Keratinocyte (primary cell): ENCODE results near the gene SIRT4.

Experiments
- EZH2 ChIP-seq: IDR thresholded peaks from one replicate; pipeline ENCODE4 v1.6.1; 2012; ENCODE audit warnings: inconsistent platforms, mild to moderate bottlenecking, low read length, moderate library complexity
- TF ChIP-seq, protein P1 (sequence below), 3 experiments: IDR thresholded peaks in 1 of 3; conservative IDR thresholded peaks in 1 of 3; optimal IDR thresholded peaks in 1 of 3; 2 replicates in 2 of 3; 3 replicates in 1 of 3; pipeline versions ENCODE3 to v1.5.1; 2011; ENCODE audit warnings: low read length in 3 of 3, mild to moderate bottlenecking in 3 of 3, moderate library complexity in 2 of 3, control low read depth in 1 of 3, inconsistent platforms in 1 of 3; ENCODE audit not compliant: insufficient read depth in 2 of 3; ENCODE audit errors: extremely low read depth in 1 of 3

DNA sequence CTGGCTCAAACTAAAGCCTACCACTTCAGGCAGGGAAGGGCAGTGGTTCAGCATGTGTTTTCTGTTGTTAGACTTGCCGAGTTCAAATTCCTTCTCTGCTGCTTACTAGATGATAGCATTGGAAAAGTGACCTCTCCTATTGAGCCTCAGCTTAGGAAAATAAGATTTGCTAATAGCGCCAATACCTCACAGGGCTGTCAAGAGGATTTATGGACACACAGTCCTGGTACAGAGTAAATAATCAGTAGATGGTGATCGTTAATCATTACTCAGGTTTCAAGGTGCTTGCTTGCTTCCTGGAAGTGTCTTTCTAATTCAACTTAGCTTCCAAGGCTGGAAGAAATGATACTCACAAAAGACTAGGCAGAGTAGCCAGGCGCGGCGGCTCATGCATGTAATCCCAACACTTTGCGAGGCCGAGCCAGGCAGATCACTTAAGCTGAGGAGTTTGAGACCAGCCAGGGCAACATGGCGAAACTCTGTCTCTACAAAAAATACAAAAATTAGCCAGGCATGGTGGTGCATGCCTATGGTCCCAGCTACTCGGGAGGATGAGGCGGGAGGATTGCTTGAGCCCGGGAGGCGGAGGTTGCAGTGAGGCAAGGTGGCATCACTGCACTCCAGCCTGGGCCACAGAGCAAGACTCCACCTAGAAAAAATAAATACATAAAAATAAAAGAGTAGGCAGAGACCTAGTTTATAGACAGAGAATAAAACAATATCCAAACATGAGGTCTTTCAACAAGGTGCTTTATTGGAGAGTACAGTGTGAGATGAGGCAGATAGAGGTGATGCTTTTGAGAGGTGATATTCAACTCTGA lies 19.5 kb downstream of the SIRT4 start:
- TF ChIP-seq, protein P1, sequence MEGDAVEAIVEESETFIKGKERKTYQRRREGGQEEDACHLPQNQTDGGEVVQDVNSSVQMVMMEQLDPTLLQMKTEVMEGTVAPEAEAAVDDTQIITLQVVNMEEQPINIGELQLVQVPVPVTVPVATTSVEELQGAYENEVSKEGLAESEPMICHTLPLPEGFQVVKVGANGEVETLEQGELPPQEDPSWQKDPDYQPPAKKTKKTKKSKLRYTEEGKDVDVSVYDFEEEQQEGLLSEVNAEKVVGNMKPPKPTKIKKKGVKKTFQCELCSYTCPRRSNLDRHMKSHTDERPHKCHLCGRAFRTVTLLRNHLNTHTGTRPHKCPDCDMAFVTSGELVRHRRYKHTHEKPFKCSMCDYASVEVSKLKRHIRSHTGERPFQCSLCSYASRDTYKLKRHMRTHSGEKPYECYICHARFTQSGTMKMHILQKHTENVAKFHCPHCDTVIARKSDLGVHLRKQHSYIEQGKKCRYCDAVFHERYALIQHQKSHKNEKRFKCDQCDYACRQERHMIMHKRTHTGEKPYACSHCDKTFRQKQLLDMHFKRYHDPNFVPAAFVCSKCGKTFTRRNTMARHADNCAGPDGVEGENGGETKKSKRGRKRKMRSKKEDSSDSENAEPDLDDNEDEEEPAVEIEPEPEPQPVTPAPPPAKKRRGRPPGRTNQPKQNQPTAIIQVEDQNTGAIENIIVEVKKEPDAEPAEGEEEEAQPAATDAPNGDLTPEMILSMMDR (optimal IDR thresholded peaks at IDR 0.05 in 1 of 3, IDR thresholded peaks at IDR 0.05 in 1 of 3, conservative IDR thresholded peaks at IDR 0.05 in 1 of 3; ENCODE audit: extremely low read depth in 1 of 3, insufficient read depth in 2 of 3, low read length in 3 of 3), result no peak
- no peak for TF ChIP-seq EZH2
